T-cell (primary cell): Measurements from ENCODE around the gene FANCI. TPM values are rescaled to one million over a fixed set of nuclear protein-coding genes. Genes with fewer than 3 reads are reported as not detected.

Experiments
- ATAC-seq, 4 experiments: fragments of 200-7000 bp in 3 of 4; fragments of 150-1000 bp in 1 of 4; cut with Tn5 transposase; replicated peaks in 1 of 4; 1 replicate in 3 of 4; 2 replicates in 1 of 4; pipeline ENCODE4 v1.10.0; 2021; ENCODE audit warnings: moderate library complexity in 3 of 4, mild to moderate bottlenecking in 2 of 4, moderate number of reproducible peaks in 1 of 4
- CTCF ChIA-PET, 2 donors: fragments of 300-600 bp; sonication (Branson Sonifier 250); formaldehyde crosslinking; loops; one replicate each; lab custom pipeline; 2022; ENCODE audit warnings: antibody characterized with exemption in 2 of 2; lab: Charles Lee
- POLR2A ChIA-PET, 2 donors: fragments of 300-600 bp; sonication (Branson Sonifier 250); formaldehyde crosslinking; loops; one replicate each; lab custom pipeline; 2022; ENCODE audit warnings: antibody characterized with exemption in 2 of 2; lab: Charles Lee
- DNase-seq, 35 experiments: peaks; one replicate each; pipeline versions ENCODE4 v3.0.0 to v3.0.0-alpha.2; 2013 to 2023
- H3K27ac ChIP-seq: one replicate; pipeline ENCODE4 v1.5.1; 2013; ENCODE audit warnings: low read length
- H3K27me3 ChIP-seq, 2 experiments: replicated peaks in 1 of 2; 1 replicate in 1 of 2; 2 replicates in 1 of 2; pipeline versions ENCODE4 v1.6.1 to v1.7.0; 2013; ENCODE audit warnings: low read length in 1 of 2, mixed read lengths in 1 of 2; ENCODE audit not compliant: control insufficient read depth in 2 of 2, insufficient read depth in 2 of 2; ENCODE audit errors: extremely low read depth in 1 of 2
- H3K36me3 ChIP-seq, 2 donors: 1 replicate in 1 of 2; 2 replicates in 1 of 2; pipeline versions ENCODE4 v1.6.1 to v1.7.0; 2013; ENCODE audit warnings: low read length in 1 of 2; ENCODE audit not compliant: control insufficient read depth in 2 of 2, insufficient read depth in 1 of 2; ENCODE audit errors: extremely low read depth in 1 of 2
- H3K4me1 ChIP-seq, 2 experiments: 1 replicate in 1 of 2; 2 replicates in 1 of 2; pipeline versions ENCODE4 v1.6.1 to v1.7.0; 2013; ENCODE audit warnings: low read length in 2 of 2, mixed read lengths in 1 of 2; ENCODE audit not compliant: insufficient read depth in 2 of 2, control insufficient read depth in 1 of 2; ENCODE audit errors: extremely low read depth in 1 of 2
- H3K4me3 ChIP-seq, 2 donors: 1 replicate in 1 of 2; 2 replicates in 1 of 2; pipeline versions ENCODE4 v1.5.1 to v1.7.0; 2013; ENCODE audit warnings: mild to moderate bottlenecking in 2 of 2, low read length in 1 of 2, moderate library complexity in 1 of 2; ENCODE audit not compliant: control insufficient read depth in 1 of 2; ENCODE audit errors: extremely low read depth in 1 of 2
- H3K9me3 ChIP-seq: 2 replicates; pipeline ENCODE4 v1.7.0; 2013
- H3K27ac Mint-ChIP-seq, 2 donors: one replicate each; pipeline ENCODE4 v1.8.0; 2020 to 2021; ENCODE audit warnings: mild to moderate bottlenecking in 2 of 2, mixed read lengths in 2 of 2
- H3K27me3 Mint-ChIP-seq, 2 donors: one replicate each; pipeline ENCODE4 v1.8.0; 2021 to 2022; ENCODE audit warnings: mixed read lengths in 2 of 2
- H3K36me3 Mint-ChIP-seq: one replicate; pipeline ENCODE4 v1.8.0; 2021; ENCODE audit warnings: mixed read lengths
- H3K4me1 Mint-ChIP-seq, 3 donors: one replicate each; pipeline ENCODE4 v1.8.0; 2020 to 2022; ENCODE audit warnings: mixed read lengths in 3 of 3, mild to moderate bottlenecking in 1 of 3
- H3K4me3 Mint-ChIP-seq, 3 donors: one replicate each; pipeline ENCODE4 v1.8.0; 2020 to 2022; ENCODE audit warnings: mild to moderate bottlenecking in 3 of 3, mixed read lengths in 3 of 3, moderate library complexity in 3 of 3
- H3K9me3 Mint-ChIP-seq, 3 donors: one replicate each; pipeline ENCODE4 v1.8.0; 2020 to 2022; ENCODE audit warnings: mixed read lengths in 3 of 3
- WGBS: methylation state at CpG from one replicate; pipeline ENCODE4 v1.1.5; 2013; ENCODE audit warnings: missing lambda C conversion rate; ENCODE audit not compliant: insufficient coverage; 5-methylcytosine and 5-hydroxymethylcytosine counted together
- total RNA-seq, 35 experiments: library from RNA in 6 of 35; stranded (reverse) in 6 of 35; fragments of 120-200 nt in 1 of 35; gene quantifications; one replicate each; pipeline versions ENCODE4 v1.2.1 to v1.2.4 and lab custom pipeline; 2013 to 2026

Gene FANCI
- total RNA-seq, 5 donors from 2014 or later (not counting 1 experiment from before 2014, with no cell fraction given), result 9.8 to 14.6 (median 12.4) TPM

- Histone ChIP-seq H3K4me1 (peaks cover 4 to 21% of the 10 kb centered on the region in 2 experiments), H3K27ac (no peak overlapping the region), H3K36me3 (no peaks in the 10 kb centered on the region), H3K4me3 (no peak overlapping the region), H3K9me3 (no peaks in the 10 kb centered on the region), H3K27me3 (peaks cover 0 to 8% of the 10 kb centered on the region in 2 experiments)
- ChIA-PET CTCF (interaction anchor here (0.6 to 2.1 kb wide), 17 partner anchors 9 to 1260 kb away, joined by 3 to 11 read pairs (median 4); partner anchors contain the start of gene FANCI (in 1 of the 2)), POLR2A (no interaction called here)
- Mint-ChIP-seq H3K27me3 (peaks cover 3% of the 10 kb centered on the region in 2 donors), H3K27ac (no peak overlapping the region), H3K4me3 (no peak overlapping the region), H3K36me3 (peaks cover 3% of the 10 kb centered on the region), H3K4me1 (peaks cover 21 to 30% (median 30%) of the 10 kb centered on the region in 3 donors), H3K9me3 (no peaks in the 10 kb centered on the region)
- DNase-seq, result no peak
- ATAC-seq, result no peak
- WGBS, result 76% methylated on average over 9 of the region's 14 CpGs
These were observed 37.7 kb upstream of the FANCI start for GRCh38 chr15:89205991-89206585.

- no peaks in the 10 kb centered on the region for H3K9me3 Mint-ChIP-seq
- H3K27me3 Mint-ChIP-seq, result peaks cover 3% of the 10 kb centered on the region in 2 donors
- peak; percentile 9 to 81 (median 56) for DNase-seq
- no peaks in the 10 kb centered on the region for H3K36me3 ChIP-seq
- H3K27ac Mint-ChIP-seq, result no peak overlapping the region
- peaks cover 0 to 8% of the 10 kb centered on the region in 2 experiments for H3K27me3 ChIP-seq
- H3K36me3 Mint-ChIP-seq, result no peaks in the 10 kb centered on the region
- POLR2A ChIA-PET, result interaction anchor here in 1 of 2 donors (0.5 kb wide), 1 partner anchor 246 kb away, joined by 4 read pairs; no protein-coding TSS in a partner anchor
- CTCF ChIA-PET, result interaction anchor here (0.6 to 2.1 kb wide), 15 partner anchors 8 to 304 kb away, joined by 3 to 11 read pairs (median 4); partner anchors contain the start of genes FANCI (in 1 of the 2) and POLG (in 1 of the 2)
- peak overlapping the region in 1 of 3 donors; percentile 19 for H3K4me3 Mint-ChIP-seq
- peaks cover 21 to 30% (median 30%) of the 10 kb centered on the region in 3 donors for H3K4me1 Mint-ChIP-seq
- no peak overlapping the region for H3K27ac ChIP-seq
- peak; percentile 80 to 91 (median 82) for ATAC-seq
- WGBS, result 0% methylated on average over 14 of the region's 14 CpGs
- H3K4me1 ChIP-seq, result peaks cover 4 to 21% of the 10 kb centered on the region in 2 experiments
- no peak overlapping the region for H3K4me3 ChIP-seq
- H3K9me3 ChIP-seq, result no peaks in the 10 kb centered on the region
These were observed 36.9 kb upstream of the FANCI start for GRCh38 chr15:89206908-89207331.

- no peaks in the 10 kb centered on the region for H3K36me3 Mint-ChIP-seq
- peaks cover 20 to 29% (median 27%) of the 10 kb centered on the region in 3 donors for H3K4me1 Mint-ChIP-seq
- no peak overlapping the region for H3K27ac Mint-ChIP-seq
- H3K27me3 ChIP-seq, result peaks cover 0 to 8% of the 10 kb centered on the region in 2 experiments
- no peak overlapping the region for H3K27ac ChIP-seq
- H3K4me3 Mint-ChIP-seq, result no peak overlapping the region
- POLR2A ChIA-PET, result no interaction called here
- H3K36me3 ChIP-seq, result no peaks in the 10 kb centered on the region
- ATAC-seq (no peak), DNase-seq (no peak)
- H3K27me3 Mint-ChIP-seq, result peaks cover 3% of the 10 kb centered on the region in 2 donors
- CTCF ChIA-PET, result no interaction called here
- peaks cover 4 to 21% of the 10 kb centered on the region in 2 experiments for H3K4me1 ChIP-seq
- no peaks in the 10 kb centered on the region for H3K9me3 Mint-ChIP-seq
- H3K9me3 ChIP-seq, result no peaks in the 10 kb centered on the region
- no peak overlapping the region for H3K4me3 ChIP-seq
These were observed 35.5 kb upstream of the FANCI start for GRCh38 chr15:89208256-89208655.

- no CpG with 5 or more reads among the region's 1 CpG for WGBS
- H3K4me1 Mint-ChIP-seq, result peaks cover 12 to 21% (median 19%) of the 10 kb centered on the region in 3 donors
- peaks cover under 1 to 16% of the 10 kb centered on the region in 2 experiments for H3K4me1 ChIP-seq
- no peak overlapping the region for H3K27ac Mint-ChIP-seq
- no peaks in the 10 kb centered on the region for H3K36me3 ChIP-seq
- H3K36me3 Mint-ChIP-seq, result no peaks in the 10 kb centered on the region
- H3K4me3 Mint-ChIP-seq, result no peak overlapping the region
- no peak overlapping the region for H3K4me3 ChIP-seq
- CTCF ChIA-PET, result interaction anchor here (0.7 to 0.8 kb wide), 3 partner anchors 40 to 1227 kb away, joined by 4 read pairs; no protein-coding TSS in a partner anchor
- peaks cover 0 to 8% of the 10 kb centered on the region in 2 experiments for H3K27me3 ChIP-seq
- ATAC-seq (no peak), DNase-seq (no peak)
- POLR2A ChIA-PET, result no interaction called here
- H3K9me3 ChIP-seq, result no peaks in the 10 kb centered on the region
- H3K27me3 Mint-ChIP-seq, result peaks cover 3% of the 10 kb centered on the region in 2 donors
- no peak overlapping the region for H3K27ac ChIP-seq
- no peaks in the 10 kb centered on the region for H3K9me3 Mint-ChIP-seq
These were observed 34.7 kb upstream of the FANCI start for GRCh38 chr15:89209057-89209456.

- no peak for DNase-seq
- no peaks in the 10 kb centered on the region for H3K9me3 Mint-ChIP-seq
- Histone ChIP-seq H3K27me3 (peaks cover 0 to 12% of the 10 kb centered on the region in 2 experiments), H3K9me3 (no peaks in the 10 kb centered on the region), H3K4me1 (peaks cover 0 to 6% of the 10 kb centered on the region in 2 experiments), H3K4me3 (no peak overlapping the region), H3K27ac (no peak overlapping the region), H3K36me3 (no peaks in the 10 kb centered on the region)
- peaks cover 3% of the 10 kb centered on the region in 2 donors for H3K27me3 Mint-ChIP-seq
- ATAC-seq, result no peak
- ChIA-PET CTCF (no interaction called here), POLR2A (no interaction called here)
- H3K4me1 Mint-ChIP-seq, result peaks cover 5 to 7% (median 5%) of the 10 kb centered on the region in 3 donors
- no peak overlapping the region for H3K4me3 Mint-ChIP-seq
- no peaks in the 10 kb centered on the region for H3K36me3 Mint-ChIP-seq
- H3K27ac Mint-ChIP-seq, result no peak overlapping the region
- 96% methylated on average over 3 of the region's 5 CpGs for WGBS
These were observed 32.1 kb upstream of the FANCI start for GRCh38 chr15:89211678-89212170.

- Mint-ChIP-seq H3K27me3 (no peaks in the 10 kb centered on the region), H3K4me3 (no peak overlapping the region), H3K4me1 (no peaks in the 10 kb centered on the region), H3K9me3 (no peaks in the 10 kb centered on the region), H3K27ac (no peak overlapping the region), H3K36me3 (no peaks in the 10 kb centered on the region)
- H3K4me1 ChIP-seq, result no peaks in the 10 kb centered on the region
- DNase-seq (no peak), ATAC-seq (no peak)
- CTCF ChIA-PET, result interaction anchor here (0.6 to 1.2 kb wide), 2 partner anchors 9 kb away, joined by 3 to 4 read pairs; no protein-coding TSS in a partner anchor
- no peak overlapping the region for H3K27ac ChIP-seq
- H3K27me3 ChIP-seq, result peaks cover 0 to 11% of the 10 kb centered on the region in 2 experiments
- POLR2A ChIA-PET, result no interaction called here
- no peaks in the 10 kb centered on the region for H3K36me3 ChIP-seq
- H3K4me3 ChIP-seq, result no peak overlapping the region
- H3K9me3 ChIP-seq, result no peaks in the 10 kb centered on the region
- 68% methylated on average over 2 of the region's 2 CpGs for WGBS
These were observed 28.2 kb upstream of the FANCI start for GRCh38 chr15:89215627-89216026.
